BE2C (cell line): ENCODE results near the gene RTF1.
A peak's percentile ranks its signal among the peaks of the same experiment; 100 is the strongest.

Experiments
- DNase-seq: peaks from one replicate; pipeline ENCODE4 v3.0.0-alpha.2; 2020
- H3K27me3 ChIP-seq: fragments of 250-450 bp; sonication (Bioruptor Pico); 2 replicates; pipeline ENCODE4 v1.5.1; 2020; ENCODE audit warnings: mild to moderate bottlenecking
- H3K36me3 ChIP-seq: fragments of 250-450 bp; sonication (Bioruptor Pico); 2 replicates; pipeline ENCODE4 v1.5.1; 2020; ENCODE audit warnings: mild to moderate bottlenecking
- H3K4me1 ChIP-seq: fragments of 250-450 bp; sonication (Bioruptor Pico); 2 replicates; pipeline ENCODE4 v1.5.1; 2020
- H3K4me3 ChIP-seq: 2 replicates; pipeline ENCODE4 v1.5.1; 2011; ENCODE audit warnings: low read depth, low read length
- H3K9me3 ChIP-seq: fragments of 250-450 bp; sonication (Bioruptor Pico); 2 replicates; pipeline ENCODE4 v1.5.1; 2020
- TF ChIP-seq, protein P1 (sequence below): IDR thresholded peaks from 2 replicates; pipeline ENCODE4 v1.5.1; 2012; ENCODE audit warnings: mild to moderate bottlenecking, low read depth, low read length

The RTF1 gene

DNA sequence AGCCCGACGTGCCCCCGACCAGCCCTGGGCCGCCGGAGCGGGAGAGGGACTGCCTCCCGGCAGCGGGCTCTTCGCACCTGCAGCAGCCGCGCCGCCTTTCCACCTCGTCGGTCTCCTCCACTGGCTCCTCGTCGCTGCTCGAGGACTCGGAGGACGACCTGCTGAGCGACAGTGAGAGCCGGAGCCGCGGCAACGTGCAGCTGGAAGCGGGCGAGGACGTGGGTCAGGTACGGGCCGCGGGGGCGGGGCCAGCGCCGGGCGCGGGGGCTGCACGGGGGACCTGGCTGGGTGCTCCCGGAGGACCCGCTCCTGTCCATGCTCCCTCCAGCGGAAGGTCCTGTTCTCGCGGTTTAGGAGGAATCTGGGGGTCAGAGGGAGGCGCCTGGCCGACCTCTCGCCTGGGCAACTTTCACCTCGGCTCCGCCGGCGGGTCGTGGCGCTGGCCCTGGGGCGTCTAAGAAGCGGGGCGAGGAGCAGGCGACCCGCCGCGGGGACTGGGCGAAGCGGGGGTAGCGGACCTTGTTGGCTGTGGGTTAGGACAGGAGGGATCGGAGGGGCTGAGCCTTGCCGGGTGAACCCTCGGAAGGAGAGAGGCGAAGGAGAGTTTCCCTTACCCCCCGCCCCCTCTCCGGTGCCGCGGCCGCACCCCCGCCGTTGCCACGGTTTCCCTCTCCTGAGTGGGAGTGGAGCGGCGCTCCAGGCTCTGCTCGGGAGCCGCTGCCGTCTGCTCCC is 77.5 kb downstream of the RTF1 start:
- Histone ChIP-seq H3K36me3 (no peaks in the 10 kb centered on the region), H3K9me3 (no peaks in the 10 kb centered on the region), H3K27me3 (peaks cover 5% of the 10 kb centered on the region), H3K4me1 (peaks cover 5% of the 10 kb centered on the region), H3K4me3 (peak overlapping the region; percentile 38)
- DNase-seq, result peak; percentile 51
- TF ChIP-seq, protein P1, sequence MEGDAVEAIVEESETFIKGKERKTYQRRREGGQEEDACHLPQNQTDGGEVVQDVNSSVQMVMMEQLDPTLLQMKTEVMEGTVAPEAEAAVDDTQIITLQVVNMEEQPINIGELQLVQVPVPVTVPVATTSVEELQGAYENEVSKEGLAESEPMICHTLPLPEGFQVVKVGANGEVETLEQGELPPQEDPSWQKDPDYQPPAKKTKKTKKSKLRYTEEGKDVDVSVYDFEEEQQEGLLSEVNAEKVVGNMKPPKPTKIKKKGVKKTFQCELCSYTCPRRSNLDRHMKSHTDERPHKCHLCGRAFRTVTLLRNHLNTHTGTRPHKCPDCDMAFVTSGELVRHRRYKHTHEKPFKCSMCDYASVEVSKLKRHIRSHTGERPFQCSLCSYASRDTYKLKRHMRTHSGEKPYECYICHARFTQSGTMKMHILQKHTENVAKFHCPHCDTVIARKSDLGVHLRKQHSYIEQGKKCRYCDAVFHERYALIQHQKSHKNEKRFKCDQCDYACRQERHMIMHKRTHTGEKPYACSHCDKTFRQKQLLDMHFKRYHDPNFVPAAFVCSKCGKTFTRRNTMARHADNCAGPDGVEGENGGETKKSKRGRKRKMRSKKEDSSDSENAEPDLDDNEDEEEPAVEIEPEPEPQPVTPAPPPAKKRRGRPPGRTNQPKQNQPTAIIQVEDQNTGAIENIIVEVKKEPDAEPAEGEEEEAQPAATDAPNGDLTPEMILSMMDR, result no peak

DNA sequence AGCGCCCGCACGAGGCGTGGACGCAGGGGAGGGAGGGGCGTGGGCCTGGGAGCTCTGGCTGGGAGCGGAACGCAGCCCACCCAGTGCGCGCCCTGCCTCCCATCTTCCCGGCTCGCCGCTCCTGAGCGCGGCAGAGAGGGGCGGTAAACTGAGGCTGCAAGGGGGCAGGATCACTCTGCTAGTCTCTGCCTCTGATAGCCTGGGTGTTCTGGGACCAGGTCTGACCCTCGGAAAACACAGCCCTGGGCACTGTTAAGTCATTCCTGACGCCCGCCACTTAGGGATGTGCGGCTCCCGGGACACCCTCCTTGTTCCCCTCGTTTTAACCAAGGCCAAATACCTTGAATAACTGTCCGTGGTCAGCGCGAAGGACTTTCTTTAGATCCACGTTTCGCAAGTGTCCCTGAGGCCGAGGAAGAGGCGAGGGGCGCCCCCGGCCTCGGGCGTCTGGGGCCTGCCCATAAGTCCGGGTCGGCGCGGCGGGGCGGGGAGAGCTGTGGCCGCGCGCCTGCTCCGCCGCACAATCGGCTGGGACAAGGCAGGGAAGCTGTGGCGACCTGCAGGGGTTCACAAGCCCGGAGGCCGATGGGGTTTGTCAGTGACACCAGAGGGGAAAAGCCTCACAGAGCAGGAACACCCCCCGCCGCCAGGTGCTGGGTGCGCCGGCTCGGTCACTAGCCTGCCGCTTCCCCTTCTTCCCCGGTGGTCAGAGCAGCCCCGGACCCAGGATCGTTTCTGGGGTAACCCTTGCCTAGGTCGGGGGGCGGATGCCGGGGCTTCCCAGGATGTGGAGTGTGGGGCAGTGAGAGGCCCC is 78.2 kb downstream of the RTF1 start:
- Histone ChIP-seq H3K27me3 (peaks cover 5% of the 10 kb centered on the region), H3K4me3 (no peak overlapping the region), H3K9me3 (no peaks in the 10 kb centered on the region), H3K36me3 (no peaks in the 10 kb centered on the region), H3K4me1 (peaks cover 5% of the 10 kb centered on the region)
- no peak for DNase-seq
- TF ChIP-seq, protein P1, result no peak

DNA sequence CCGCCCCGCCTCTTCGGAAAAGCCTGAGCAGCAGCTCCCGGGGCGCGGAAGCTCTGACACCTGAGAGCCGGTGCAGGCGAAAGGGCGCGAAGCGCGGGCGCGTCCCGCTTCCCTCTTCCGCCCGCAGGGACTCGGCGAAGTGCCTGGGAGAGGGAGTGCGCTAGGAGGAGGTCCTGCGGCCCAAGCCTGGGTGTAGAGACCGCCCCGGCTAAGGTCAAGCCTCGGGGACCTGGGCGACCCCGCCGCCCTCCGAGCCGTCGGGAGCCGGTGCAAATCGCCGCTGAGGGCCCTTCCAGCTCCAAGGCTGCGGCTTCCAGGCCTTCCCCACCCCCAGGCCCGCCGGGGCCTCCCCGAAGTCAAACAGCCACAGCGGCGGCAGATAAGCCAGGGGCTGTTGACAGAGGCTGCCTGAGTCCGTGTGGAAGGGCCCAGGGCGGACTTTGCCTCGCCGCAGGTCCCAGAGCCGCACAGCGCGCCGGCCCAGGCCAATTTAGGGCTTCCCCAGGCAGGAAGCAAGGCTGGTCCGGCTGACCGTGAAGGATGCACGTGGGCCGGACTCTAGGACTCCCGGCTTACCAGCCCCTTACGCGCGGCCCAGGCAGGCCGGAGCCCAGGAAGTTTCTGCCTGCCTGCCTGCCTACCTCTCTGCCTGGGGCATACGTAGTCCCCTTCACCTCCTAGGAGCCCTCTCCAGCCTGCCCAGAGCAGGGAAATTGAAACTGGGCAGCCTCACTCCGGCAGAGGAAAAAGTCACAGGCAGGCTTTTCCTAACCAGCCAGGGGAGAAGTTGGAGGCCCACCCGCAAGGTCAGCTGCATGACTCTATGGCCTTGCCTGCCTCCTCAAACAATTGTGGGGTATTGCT is 79.1 kb downstream of the RTF1 start:
- no peak for DNase-seq
- TF ChIP-seq, protein P1, result no peak
- Histone ChIP-seq H3K9me3 (no peaks in the 10 kb centered on the region), H3K27me3 (peaks cover 5% of the 10 kb centered on the region), H3K36me3 (no peaks in the 10 kb centered on the region), H3K4me3 (no peak overlapping the region), H3K4me1 (peaks cover 5% of the 10 kb centered on the region)

- no peak for DNase-seq
- Histone ChIP-seq H3K36me3 (no peaks in the 10 kb centered on the region; the same call in 1 of the 2 replicates), H3K27me3 (peaks cover 19% of the 10 kb centered on the region), H3K9me3 (no peaks in the 10 kb centered on the region), H3K4me3 (no peak overlapping the region), H3K4me1 (peaks cover 3% of the 10 kb centered on the region; the same call in 1 of the 2 replicates)
- TF ChIP-seq, protein P1, result no peak
Measured at GRCh38 chr15:41498657-41499056, 81.8 kb downstream of the RTF1 start.

DNA sequence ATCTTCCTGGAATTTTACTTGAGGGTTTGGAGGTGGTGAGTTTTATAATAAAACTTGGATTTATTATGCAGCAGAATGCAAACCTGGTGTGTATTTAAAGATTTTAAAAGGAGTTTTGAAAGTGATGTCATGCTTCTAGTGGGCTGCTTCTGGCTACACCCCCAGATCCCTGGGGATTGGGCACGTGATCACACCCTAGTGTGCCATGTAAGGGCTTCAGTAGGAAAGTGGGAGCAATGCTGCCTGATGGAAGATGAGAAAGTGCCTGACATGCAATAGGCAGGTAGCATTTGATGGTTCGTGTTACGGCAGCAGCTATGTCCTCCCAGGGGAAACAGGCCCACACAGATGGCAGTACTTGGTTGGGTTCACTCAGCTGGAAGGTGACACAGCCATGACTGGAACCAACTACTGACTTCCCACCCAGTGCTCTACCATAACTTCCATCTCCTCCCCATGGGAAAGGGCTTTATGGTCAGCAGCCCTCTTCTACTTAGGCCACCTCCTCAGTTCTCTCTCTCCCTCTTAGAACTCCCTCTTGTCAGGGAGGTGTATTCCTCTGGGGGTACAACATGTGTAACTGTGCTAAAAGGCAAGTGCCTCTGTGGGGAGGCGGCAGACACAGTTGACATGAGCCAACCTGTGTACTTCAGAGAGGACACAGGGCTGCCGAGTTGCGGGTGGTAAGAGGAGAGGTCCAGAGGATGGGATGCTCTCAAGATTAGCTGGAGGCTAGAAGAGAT is 82.4 kb downstream of the RTF1 start:
- DNase-seq, result no peak
- H3K4me1 ChIP-seq, result peaks cover 3% of the 10 kb centered on the region; the same call in 1 of the 2 replicates
- no peak overlapping the region for H3K4me3 ChIP-seq
- H3K27me3 ChIP-seq, result peaks cover 14% of the 10 kb centered on the region; the same call in 1 of the 2 replicates
- TF ChIP-seq, protein P1, result no peak
- H3K9me3 ChIP-seq, result no peaks in the 10 kb centered on the region
- H3K36me3 ChIP-seq, result no peaks in the 10 kb centered on the region; the same call in 1 of the 2 replicates
